GM12801 (cell line): ENCODE results near the gene OR9A2.

ENCODE experiments used
- CTCF ChIP-seq: IDR thresholded peaks from one replicate; pipeline ENCODE4 v1.5.1; 2011; ENCODE audit warnings: control low read depth; ENCODE audit not compliant: insufficient read length; ENCODE audit errors: extremely low read depth

The OR9A2 gene

GRCh38 chr7:143023047-143023446 is 3.9 kb downstream of the OR9A2 start:
- TF ChIP-seq CTCF, result no peak

DNA sequence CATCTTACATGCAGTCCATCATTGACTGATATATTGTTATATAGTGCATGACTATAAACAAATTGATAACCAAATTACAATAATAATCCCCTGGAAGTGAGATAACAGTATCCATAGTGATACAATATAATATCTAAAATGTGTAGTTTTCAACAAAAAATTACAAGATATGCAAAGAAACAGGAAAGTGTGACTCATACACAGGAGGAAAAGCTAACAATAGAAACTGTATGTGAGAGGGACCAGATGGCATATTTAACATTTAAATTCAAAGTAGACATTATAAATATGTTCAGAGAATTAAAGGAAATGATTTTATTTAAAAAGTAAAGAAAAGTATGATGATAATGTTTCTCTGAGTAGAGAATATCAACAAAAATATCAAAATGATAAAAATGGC is 8.0 kb downstream of the OR9A2 start:
- no peak for TF ChIP-seq CTCF

GRCh38 chr7:143016996-143017395 is 9.9 kb downstream of the OR9A2 start:
- no peak for TF ChIP-seq CTCF

GRCh38 chr7:143015926-143016490 is 10.9 kb downstream of the OR9A2 start:
- TF ChIP-seq CTCF, result no peak

DNA sequence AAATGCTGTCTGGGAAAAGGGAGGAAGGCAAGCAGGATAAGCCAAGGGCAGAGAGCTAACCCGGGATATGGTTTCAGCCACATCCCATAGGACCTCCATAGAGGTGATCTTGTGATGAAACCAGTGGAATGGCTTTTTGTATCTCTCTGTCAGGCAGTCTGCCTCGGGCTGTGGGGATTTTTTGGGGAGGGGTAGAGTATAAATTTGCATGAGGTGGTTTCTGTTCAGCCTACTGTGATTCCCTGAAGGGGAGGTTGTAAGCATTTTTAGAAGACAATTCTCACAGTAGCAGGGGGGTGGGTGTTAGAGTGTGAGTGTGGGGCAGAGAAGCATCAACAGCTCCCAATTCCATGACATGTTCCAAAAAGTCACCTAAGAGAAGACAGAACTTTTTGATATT is 11.8 kb downstream of the OR9A2 start:
- no peak for TF ChIP-seq CTCF

DNA sequence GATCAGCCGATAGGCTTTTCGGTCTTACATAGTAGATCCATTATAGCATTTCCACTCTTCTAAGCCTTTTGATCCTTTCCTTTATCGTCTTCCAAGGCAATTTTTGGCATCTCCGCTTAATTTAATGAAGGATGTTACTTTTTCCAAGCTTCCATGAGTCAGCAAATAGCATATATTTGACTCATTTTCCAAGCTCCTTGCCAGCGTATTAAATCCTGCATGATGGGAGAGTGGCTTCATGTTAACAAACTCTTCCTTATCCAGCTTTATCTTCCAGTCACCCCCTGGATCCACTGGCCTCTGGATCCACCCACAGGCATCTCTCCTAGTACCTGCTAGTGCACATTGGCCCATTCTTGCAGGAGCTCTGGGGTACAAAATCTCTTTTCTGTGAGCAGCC is 13.0 kb downstream of the OR9A2 start:
- no peak for TF ChIP-seq CTCF

- TF ChIP-seq CTCF, result no peak
Measured at GRCh38 chr7:143013473-143013872, 13.5 kb downstream of the OR9A2 start.

GRCh38 chr7:143012409-143012808 is 14.5 kb downstream of the OR9A2 start:
- TF ChIP-seq CTCF, result no peak
